CD4-positive, alpha-beta T cell treated with Interferon gamma for 1 hour (primary cell): ENCODE data around the gene SLC1A7.
A peak's percentile ranks its signal among the peaks of the same experiment; 100 is the strongest.
"Not testable (repeated sequence)": the region's sequence is repeated elsewhere in the genome, so short reads cannot be mapped to it uniquely, and the experiment has no call there.

Source experiments
- DNase-seq: peaks from one replicate; pipeline ENCODE4 v3.0.0-alpha.2; 2020

The SLC1A7 gene

GRCh38 chr1:53142226-53142853 is at the start of gene SLC1A7:
Gene SLC1A7 (minus strand): TSS chr1:53142638. CDS start chr1:53142449, 189 bp downstream.
- no peak for DNase-seq

DNA sequence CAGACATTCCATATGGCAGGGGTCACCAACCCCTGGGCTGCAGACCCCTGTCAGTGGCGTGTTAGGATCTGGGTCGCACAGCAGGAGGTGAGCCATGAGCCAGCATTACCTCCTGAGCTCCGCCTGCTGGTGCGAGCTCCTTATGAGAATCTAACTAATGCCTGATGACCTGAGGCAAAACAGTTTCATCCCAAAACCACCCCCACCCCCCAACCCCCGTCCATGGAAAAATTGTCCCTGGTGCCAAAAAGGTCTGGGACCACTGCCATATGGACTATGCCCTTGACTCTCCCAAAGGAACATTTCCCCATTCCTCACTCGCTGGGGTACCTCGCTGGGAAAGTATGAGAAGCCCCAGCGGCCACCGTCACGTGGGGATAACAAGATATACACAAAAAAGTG is 47.8 kb upstream of the SLC1A7 start:
- no peak for DNase-seq

DNA sequence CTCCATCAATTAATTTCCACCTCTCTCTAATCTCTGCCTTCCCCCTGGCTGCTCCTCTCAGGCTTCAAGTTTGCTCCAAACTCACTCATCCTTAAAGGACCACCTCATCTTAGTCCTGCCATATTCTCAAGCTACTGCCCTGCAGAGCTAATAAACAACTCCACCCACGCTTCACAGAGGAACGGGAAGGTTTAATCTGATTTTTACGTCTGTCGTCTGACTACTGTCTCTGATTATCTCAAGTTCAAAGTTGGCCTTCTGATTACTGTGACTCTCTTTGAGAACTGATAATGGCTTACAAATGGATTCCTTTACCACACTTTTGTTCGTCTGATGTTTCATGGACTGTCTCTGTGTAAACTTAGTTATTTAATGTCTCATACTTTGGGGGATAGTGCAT is 46.6 kb upstream of the SLC1A7 start:
- DNase-seq, result no peak

- DNase-seq, result no peak
Measured at GRCh38 chr1:53188099-53188498, 45.7 kb upstream of the SLC1A7 start.

DNA sequence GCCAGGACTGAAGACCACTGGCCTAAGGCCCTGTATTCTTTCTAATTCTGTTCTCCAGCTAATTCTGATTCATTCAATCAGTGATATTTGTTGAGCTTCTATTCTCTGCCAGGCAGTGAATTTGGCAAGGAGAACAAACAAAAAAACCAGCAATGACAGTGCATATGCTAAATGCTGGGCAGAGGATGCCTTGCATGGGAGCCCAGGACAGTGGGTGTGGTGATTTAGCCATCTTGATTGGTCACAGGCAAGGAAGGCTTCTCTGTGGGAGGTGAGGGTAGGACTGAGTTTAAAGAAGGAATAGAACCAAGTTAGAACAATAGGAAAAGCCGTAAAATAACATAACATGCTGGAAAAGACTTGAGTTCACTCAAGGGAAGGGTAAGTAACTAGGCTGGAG is 45.0 kb upstream of the SLC1A7 start:
- no peak for DNase-seq

- no peak for DNase-seq
Measured at GRCh38 chr1:53186533-53186932, 44.1 kb upstream of the SLC1A7 start.

GRCh38 chr1:53185955-53186297 is 43.5 kb upstream of the SLC1A7 start:
- DNase-seq, result not testable (repeated sequence)

GRCh38 chr1:53183095-53183990 is 40.9 kb upstream of the SLC1A7 start:
- DNase-seq, result no peak

DNA sequence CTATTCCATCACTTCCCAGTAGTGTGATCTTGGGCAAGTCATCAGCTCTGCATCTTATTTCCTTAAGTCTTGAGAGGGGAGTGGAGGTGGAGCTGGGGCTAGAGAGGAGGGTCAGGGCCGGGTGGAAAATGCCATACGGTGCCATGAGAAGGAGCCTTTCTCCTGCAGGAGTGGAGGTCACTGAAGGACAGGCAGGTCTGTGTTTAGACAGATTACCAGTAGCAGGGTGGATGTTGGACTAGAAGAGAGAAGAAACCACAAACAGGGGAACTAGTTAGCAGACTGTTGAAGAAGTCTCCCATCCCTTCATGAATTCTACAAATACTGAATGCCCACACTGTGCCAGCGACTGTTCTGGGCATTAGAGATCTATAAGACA is 40.3 kb upstream of the SLC1A7 start:
- no peak for DNase-seq

DNA sequence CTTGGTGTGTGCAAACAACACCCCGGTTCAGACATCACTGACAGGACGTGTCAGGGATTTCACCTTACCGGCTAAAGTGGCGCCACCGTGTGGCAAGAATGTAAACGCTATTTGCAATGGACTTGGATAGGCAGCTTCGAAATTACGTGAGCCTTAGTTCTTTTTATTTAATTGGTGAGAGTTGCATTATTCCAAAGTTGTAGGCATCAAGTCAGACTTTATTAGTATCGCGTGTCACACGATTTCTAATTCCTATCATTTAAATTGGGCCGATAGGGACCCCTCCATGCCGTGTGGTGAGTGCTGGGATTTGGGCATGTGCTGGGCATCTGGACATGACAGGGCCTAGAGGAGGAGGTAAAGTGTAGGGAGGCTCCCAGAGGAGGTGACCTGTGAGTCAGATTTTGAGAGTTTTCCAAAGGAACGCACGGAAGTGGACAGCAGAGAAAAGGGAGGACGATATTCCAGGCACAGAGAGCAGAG is 39.7 kb upstream of the SLC1A7 start:
- DNase-seq, result peak; percentile 74

- no peak for DNase-seq
Measured at GRCh38 chr1:53180951-53181350, 38.5 kb upstream of the SLC1A7 start.

GRCh38 chr1:53180226-53180625 is 37.8 kb upstream of the SLC1A7 start:
- DNase-seq, result no peak

DNA sequence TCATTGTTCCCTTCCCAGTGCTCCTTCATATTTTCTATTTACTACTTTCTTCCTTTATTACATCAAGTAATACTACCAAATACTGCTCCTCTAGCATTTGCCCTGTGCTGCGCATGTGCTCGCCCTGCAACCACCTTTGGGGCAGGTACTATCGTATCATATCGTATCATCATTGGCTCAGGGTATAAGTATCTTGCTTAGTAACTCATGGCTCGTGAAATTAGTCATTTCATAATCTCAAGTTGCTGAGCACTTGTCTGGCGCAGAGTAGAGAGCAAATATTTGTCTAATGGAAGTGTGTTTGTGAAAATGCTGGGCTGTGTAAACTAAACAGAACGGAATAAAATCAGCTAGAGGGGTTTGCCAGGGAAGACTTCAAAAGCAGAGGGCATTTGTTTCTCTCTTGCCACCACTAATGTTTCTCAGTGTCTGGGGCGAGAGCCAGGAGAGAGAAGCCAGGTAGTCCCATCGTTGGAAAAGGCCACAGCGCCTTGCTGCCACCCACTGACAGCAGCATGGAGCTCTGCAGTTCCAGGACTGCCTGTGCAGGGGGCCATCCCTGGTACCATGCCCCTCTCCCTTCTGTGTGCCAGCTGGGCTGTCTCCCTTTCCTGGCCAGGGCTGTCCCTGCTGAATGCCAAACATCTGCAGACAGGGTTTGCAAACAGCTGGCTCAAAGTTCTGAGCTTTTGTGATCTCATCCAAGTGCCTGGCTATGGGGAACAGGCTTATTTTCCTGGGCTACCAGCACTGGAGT is 34.2 kb upstream of the SLC1A7 start:
- DNase-seq, result no peak

- no peak for DNase-seq
Measured at GRCh38 chr1:53174971-53175913, 32.8 kb upstream of the SLC1A7 start.

- DNase-seq, result peak; percentile 31
Measured at GRCh38 chr1:53172426-53173128, 30.1 kb upstream of the SLC1A7 start.

DNA sequence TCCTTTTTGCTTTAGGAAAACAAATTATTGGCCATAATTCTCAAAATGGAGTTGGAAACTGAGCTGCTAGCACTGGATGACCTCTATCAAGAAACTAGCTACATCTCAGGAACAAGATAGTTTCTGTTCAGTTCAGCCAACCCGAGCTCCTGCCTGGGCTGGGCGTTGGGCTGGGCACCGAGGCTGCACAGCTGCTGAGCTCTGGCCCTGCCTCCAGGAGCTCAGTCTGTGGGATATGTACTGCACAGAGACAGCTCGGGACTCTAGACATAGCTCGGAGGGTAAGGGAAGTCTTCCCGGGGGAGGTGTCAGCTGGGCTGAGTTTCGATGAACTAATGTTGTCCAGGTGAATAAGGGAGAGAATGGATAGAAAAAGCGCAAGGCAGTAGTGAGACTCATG is 24.5 kb upstream of the SLC1A7 start:
- DNase-seq, result no peak

GRCh38 chr1:53166366-53166765 is 23.9 kb upstream of the SLC1A7 start:
- no peak for DNase-seq

- no peak for DNase-seq
Measured at GRCh38 chr1:53165408-53165961, 23.0 kb upstream of the SLC1A7 start.

GRCh38 chr1:53163291-53163768 is 20.9 kb upstream of the SLC1A7 start:
- no peak for DNase-seq

GRCh38 chr1:53162621-53163020 is 20.2 kb upstream of the SLC1A7 start:
- DNase-seq, result no peak

DNA sequence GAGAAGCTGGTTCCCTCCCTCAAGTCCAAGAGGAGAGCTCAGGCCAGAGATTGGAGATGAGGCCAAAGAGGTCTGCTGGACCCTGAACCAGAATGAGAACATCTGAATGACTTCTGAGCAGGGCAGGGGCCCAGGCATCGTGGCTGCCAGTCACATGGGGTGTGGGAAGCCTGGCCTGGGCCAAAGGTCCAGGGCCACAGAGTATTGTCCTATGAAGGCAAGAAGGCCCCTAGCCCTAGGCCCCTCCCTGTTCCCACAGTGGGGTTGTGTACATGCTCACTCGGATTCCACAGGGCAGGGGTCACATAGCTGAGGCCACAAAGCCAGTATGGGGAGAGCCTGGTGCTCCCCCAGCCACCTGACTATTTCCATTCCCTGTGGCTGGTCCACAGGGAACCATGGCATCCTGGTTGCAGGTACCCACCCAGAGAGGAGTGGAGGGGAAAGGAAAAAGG is 18.5 kb upstream of the SLC1A7 start:
- DNase-seq, result no peak
